MM.1S (cell line): ENCODE results near the gene HS6ST3.

Source experiments
- CTCF ChIP-seq: fragments of 300-600 bp; sonication (generic); IDR thresholded peaks from 2 replicates; pipeline ENCODE4 v1.5.1; 2016; ENCODE audit warnings: antibody characterized with exemption, low read length, mixed read lengths
- EZH2phosphoT487 ChIP-seq: fragments of 300-600 bp; sonication (generic); IDR thresholded peaks from 2 replicates; pipeline ENCODE4 v1.6.1; 2018; ENCODE audit warnings: antibody characterized with exemption, low read length

GRCh38 chr13:96449920-96450319 lies 360.0 kb downstream of the HS6ST3 start:
- no peak for TF ChIP-seq CTCF
- no peak for TF ChIP-seq EZH2phosphoT487
